ENCODE data around the gene ALKBH4.

GRCh38 chr7:102471791-102472125, 7.1 kb upstream of the ALKBH4 start:
- no peak for TF ChIP-seq CTCF (conservative IDR thresholded peaks at IDR 0.05; ENCODE audit: low read length)
- TF ChIP-seq EZH2phosphoT487 (IDR thresholded peaks at IDR 0.05; ENCODE audit: borderline replicate concordance), result no peak

Data from Loucy (cell line).